ENCODE data around the gene TNFSF12. TPM values are rescaled to one million over a fixed set of nuclear protein-coding genes. Genes with fewer than 3 reads are reported as not detected.
A peak's percentile ranks its signal among the peaks of the same experiment; 100 is the strongest.

Gene TNFSF12
- total RNA-seq, 1 experiment from 2014 or later: 15.2 TPM

GRCh38 chr17:7558544-7559319, 9.9 kb downstream of the TNFSF12 start, which contains the start of gene TNFSF13:
TSS of gene TNFSF13 (plus strand) at chr17:7558750. CDS start at chr17:7559040, 290 bp downstream.
- Histone ChIP-seq H3K9me3 (ENCODE audit: low read length) (no peaks in the 10 kb centered on the region), H3K36me3 (ENCODE audit: low read depth, low read length) (no peaks in the 10 kb centered on the region), H3K9ac (ENCODE audit: low read length) (peak within 1 kb of the TSS; percentile 67), H3K27ac (ENCODE audit: low read length) (peak within 1 kb of the TSS; percentile 65), H3K79me2 (ENCODE audit: low read length) (peaks cover 19% of the 10 kb centered on the region), H2AFZ (ENCODE audit: low read length) (peak within 1 kb of the TSS; percentile 80), H3F3A (ENCODE audit: low read length, unreplicated experiment) (no peaks in the 10 kb centered on the region), H3K27me3 (ENCODE audit: low read length) (no peaks in the 10 kb centered on the region), H3K4me1 (ENCODE audit: insufficient read depth, low read length) (peaks cover 31% of the 10 kb centered on the region), H3K9me2 (replicated peaks; ENCODE audit: low read length) (no peaks in the 10 kb centered on the region), H4K20me1 (ENCODE audit: low read length) (no peaks in the 10 kb centered on the region), H3K4me2 (ENCODE audit: low read length) (peak within 1 kb of the TSS; percentile 100), H3K4me3 (ENCODE audit: low read length) (peak within 1 kb of the TSS; percentile 60)
- intact Hi-C loops (cut with micrococcal nuclease): no loop called here
- TSS peak; percentile 9 for BruUV-seq (replicated peaks)
- ATAC-seq: no peak
- no peak for TF ChIP-seq EZH2 (IDR thresholded peaks at IDR 0.05; ENCODE audit: low read length, unreplicated experiment)
- TF ChIP-seq EZH2phosphoT487 (IDR thresholded peaks at IDR 0.05; ENCODE audit: borderline replicate concordance, low read length): no peak
- TF ChIP-seq CTCF (conservative IDR thresholded peaks at IDR 0.05; ENCODE audit: low read depth, low read length): no peak
- ChIA-PET CTCF (no interaction called here), POLR2A (ENCODE audit: unreplicated experiment) (no interaction called here)
- no peak for DNase-seq

GRCh38 chr17:7559320-7560171, 10.7 kb downstream of the TNFSF12 start:
- ChIA-PET CTCF (interaction anchor here (0.7 to 1.6 kb wide), 9 partner anchors 24 to 177 kb away, joined by 3 to 8 read pairs (median 4); partner anchors contain the start of genes MPDU1, SAT2, TMEM102 and TP53), POLR2A (ENCODE audit: unreplicated experiment) (no interaction called here)
- H3K27me3 ChIP-seq (ENCODE audit: low read length): no peaks in the 10 kb centered on the region
- no peak overlapping the region for H3K27ac ChIP-seq (ENCODE audit: low read length)
- H3K4me1 ChIP-seq (ENCODE audit: insufficient read depth, low read length): peaks cover 37% of the 10 kb centered on the region
- intact Hi-C loops (cut with micrococcal nuclease): no loop called here
- no peak for TF ChIP-seq CTCF (conservative IDR thresholded peaks at IDR 0.05; ENCODE audit: low read depth, low read length)
- TF ChIP-seq EZH2phosphoT487 (IDR thresholded peaks at IDR 0.05; ENCODE audit: borderline replicate concordance, low read length): no peak
- TF ChIP-seq EZH2 (IDR thresholded peaks at IDR 0.05; ENCODE audit: low read length, unreplicated experiment): no peak
- no peaks in the 10 kb centered on the region for H3K9me3 ChIP-seq (ENCODE audit: low read length)
- H3K79me2 ChIP-seq (ENCODE audit: low read length): peaks cover 27% of the 10 kb centered on the region
- H3K9ac ChIP-seq (ENCODE audit: low read length): no peak overlapping the region
- no peak overlapping the region; the same call in 1 of the 2 replicates for H2AFZ ChIP-seq (ENCODE audit: low read length)
- BruUV-seq (replicated peaks): no TSS peak
- H3F3A ChIP-seq (ENCODE audit: low read length, unreplicated experiment): no peaks in the 10 kb centered on the region
- peaks cover 3% of the 10 kb centered on the region; the same call in 1 of the 2 replicates for H3K36me3 ChIP-seq (ENCODE audit: low read depth, low read length)
- no peak for DNase-seq
- H3K4me3 ChIP-seq (ENCODE audit: low read length): no peak overlapping the region
- peak overlapping the region; percentile 100; the same call in 1 of the 2 replicates for H3K4me2 ChIP-seq (ENCODE audit: low read length)
- H4K20me1 ChIP-seq (ENCODE audit: low read length): no peaks in the 10 kb centered on the region
- H3K9me2 ChIP-seq (replicated peaks; ENCODE audit: low read length): no peaks in the 10 kb centered on the region
- no peak for ATAC-seq

All from PC-3 (cell line).